Caco-2 (cell line): Measurements from ENCODE around the gene RUFY1. TPM values are rescaled to one million over a fixed set of nuclear protein-coding genes. Genes with fewer than 3 reads are reported as not detected.

Experiments used
- BruUV-seq: library from RNA; stranded (reverse); fragments of 400-500 nt; replicated peaks from 2 replicates; lab custom pipeline; 2021; lab: Mats Ljungman, UMichigan
- CTCF ChIA-PET: fragments of 300-600 bp; sonication (Branson Sonifier 250); formaldehyde crosslinking; loops from one replicate; lab custom pipeline; 2022; ENCODE audit warnings: antibody characterized with exemption; lab: Charles Lee
- POLR2A ChIA-PET: fragments of 300-600 bp; sonication (Branson Sonifier 250); formaldehyde crosslinking; loops from one replicate; lab custom pipeline; 2022; ENCODE audit warnings: antibody characterized with exemption; lab: Charles Lee
- DNase-seq, 2 experiments: peaks; one replicate each; pipeline versions ENCODE4 v3.0.0 to v3.0.0-alpha.2; 2020 to 2022
- H3K27me3 ChIP-seq: replicated peaks from 2 replicates; pipeline ENCODE4 v1.6.0; 2011; ENCODE audit warnings: low read length; ENCODE audit not compliant: control insufficient read depth, insufficient read depth
- H3K36me3 ChIP-seq: 2 replicates; pipeline ENCODE4 v1.5.1; 2011; ENCODE audit warnings: low read length; ENCODE audit not compliant: control insufficient read depth, insufficient read depth
- H3K4me1 ChIP-seq: fragments of 250-450 bp; sonication (Bioruptor Pico); 2 replicates; pipeline ENCODE4 v1.5.1; 2020; ENCODE audit warnings: mild to moderate bottlenecking
- H3K4me3 ChIP-seq: 2 replicates; pipeline ENCODE4 v1.5.1; 2011; ENCODE audit warnings: low read depth, mild to moderate bottlenecking, control low read depth, low read length
- H3K9me3 ChIP-seq: fragments of 250-450 bp; sonication (Bioruptor Pico); 2 replicates; pipeline ENCODE4 v1.5.1; 2020; ENCODE audit warnings: mild to moderate bottlenecking, moderate library complexity
- H3K27ac Mint-ChIP-seq: one replicate; pipeline ENCODE4 v1.8.0; 2022; ENCODE audit warnings: mixed read lengths; ENCODE audit not compliant: unreplicated experiment
- H3K27me3 Mint-ChIP-seq: one replicate; pipeline ENCODE4 v1.8.0; 2022; ENCODE audit warnings: mixed read lengths; ENCODE audit not compliant: insufficient read depth, unreplicated experiment
- H3K36me3 Mint-ChIP-seq: one replicate; pipeline ENCODE4 v1.8.0; 2022; ENCODE audit warnings: mild to moderate bottlenecking, mixed read lengths; ENCODE audit not compliant: insufficient read depth, unreplicated experiment
- H3K4me1 Mint-ChIP-seq: one replicate; pipeline ENCODE4 v1.8.0; 2022; ENCODE audit warnings: low read depth, mixed read lengths; ENCODE audit not compliant: unreplicated experiment
- H3K4me3 Mint-ChIP-seq: one replicate; pipeline ENCODE4 v1.8.0; 2022; ENCODE audit warnings: mild to moderate bottlenecking, moderate library complexity, mixed read lengths; ENCODE audit not compliant: unreplicated experiment
- H3K9me3 Mint-ChIP-seq: one replicate; pipeline ENCODE4 v1.8.0; 2022; ENCODE audit warnings: mixed read lengths; ENCODE audit not compliant: unreplicated experiment
- intact Hi-C: fragments of 100-400 bp; cut with micrococcal nuclease; formaldehyde crosslinking; loops from one replicate; pipeline ENCODE4 v1.10.0; 2022; ENCODE audit not compliant: unreplicated experiment
- total RNA-seq: library from RNA; stranded (reverse); gene quantifications from 2 replicates; pipeline ENCODE4 v1.2.3, GENCODE V29; 2022
- TF ChIP-seq, protein P1 (sequence below), 2 experiments: fragments of 200-600 bp in 1 of 2; IDR thresholded peaks; 1 replicate in 1 of 2; 2 replicates in 1 of 2; pipeline versions ENCODE4 v1.5.1 to v1.8.0; 2011 to 2022; ENCODE audit warnings: antibody characterized with exemption in 1 of 2, control low read depth in 1 of 2, inconsistent platforms in 1 of 2, low read depth in 1 of 2, low read length in 1 of 2, mild to moderate bottlenecking in 1 of 2, moderate library complexity in 1 of 2; ENCODE audit not compliant: insufficient read depth in 1 of 2, severe bottlenecking in 1 of 2, unreplicated experiment in 1 of 2

The RUFY1 gene
- total RNA-seq, 1 experiment from 2014 or later: 36.3 TPM

DNA sequence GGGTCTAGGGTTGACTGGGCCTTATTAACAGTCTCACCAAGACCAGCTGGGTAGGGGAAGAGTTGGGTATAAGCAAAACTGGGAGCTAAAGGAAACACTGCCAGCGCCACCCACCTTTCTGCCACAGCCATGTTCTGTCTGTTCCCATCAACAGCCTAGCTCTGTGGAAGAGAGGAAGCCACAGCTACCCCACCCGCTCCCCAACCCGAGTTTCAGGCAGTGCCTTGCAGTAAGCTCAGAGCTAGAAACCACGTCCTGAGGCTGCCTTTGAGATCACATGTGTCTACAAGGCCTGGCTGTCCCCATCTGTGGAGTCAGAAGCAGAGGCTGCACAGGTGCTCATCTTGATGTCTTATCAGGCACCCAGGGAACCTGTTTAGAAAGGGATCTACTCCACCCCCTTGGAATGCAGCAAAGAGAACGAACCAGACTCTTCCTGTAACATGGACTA, 57.8 kb downstream of the RUFY1 start:
- H3K9me3 ChIP-seq: no peaks in the 10 kb centered on the region
- H3K27ac Mint-ChIP-seq: peak overlapping the region; percentile 66

DNA sequence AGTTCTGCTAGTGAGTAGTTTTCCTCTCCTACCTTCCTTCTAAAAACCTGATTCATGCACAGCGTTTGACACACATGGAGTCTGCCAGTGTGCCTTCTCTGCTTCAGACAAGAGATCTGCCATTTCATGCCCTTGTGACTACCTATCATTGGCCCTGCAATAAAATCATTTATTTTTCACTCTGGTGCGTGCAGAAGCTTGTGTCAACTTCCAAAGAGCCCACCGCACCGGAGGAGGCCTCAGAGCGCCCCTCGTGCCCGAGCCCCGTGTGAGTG, 59.4 kb downstream of the RUFY1 start:
- ChIA-PET CTCF (no interaction called here), POLR2A (interaction anchor here (2.2 kb wide), 1 partner anchor 14 kb away, joined by 20 read pairs; the partner anchor contains the start of gene HNRNPH1)
- H3K27me3 ChIP-seq: no peaks in the 10 kb centered on the region
- Mint-ChIP-seq H3K9me3 (no peaks in the 10 kb centered on the region), H3K27ac (peak overlapping the region; percentile 30), H3K27me3 (no peaks in the 10 kb centered on the region), H3K36me3 (peaks cover 100% of the 10 kb centered on the region), H3K4me3 (no peak overlapping the region), H3K4me1 (peaks cover 39% of the 10 kb centered on the region)
- peaks cover 9% of the 10 kb centered on the region for H3K36me3 ChIP-seq
- BruUV-seq: no TSS peak
- H3K4me1 ChIP-seq: peaks cover 10% of the 10 kb centered on the region
- TF ChIP-seq, protein P1, sequence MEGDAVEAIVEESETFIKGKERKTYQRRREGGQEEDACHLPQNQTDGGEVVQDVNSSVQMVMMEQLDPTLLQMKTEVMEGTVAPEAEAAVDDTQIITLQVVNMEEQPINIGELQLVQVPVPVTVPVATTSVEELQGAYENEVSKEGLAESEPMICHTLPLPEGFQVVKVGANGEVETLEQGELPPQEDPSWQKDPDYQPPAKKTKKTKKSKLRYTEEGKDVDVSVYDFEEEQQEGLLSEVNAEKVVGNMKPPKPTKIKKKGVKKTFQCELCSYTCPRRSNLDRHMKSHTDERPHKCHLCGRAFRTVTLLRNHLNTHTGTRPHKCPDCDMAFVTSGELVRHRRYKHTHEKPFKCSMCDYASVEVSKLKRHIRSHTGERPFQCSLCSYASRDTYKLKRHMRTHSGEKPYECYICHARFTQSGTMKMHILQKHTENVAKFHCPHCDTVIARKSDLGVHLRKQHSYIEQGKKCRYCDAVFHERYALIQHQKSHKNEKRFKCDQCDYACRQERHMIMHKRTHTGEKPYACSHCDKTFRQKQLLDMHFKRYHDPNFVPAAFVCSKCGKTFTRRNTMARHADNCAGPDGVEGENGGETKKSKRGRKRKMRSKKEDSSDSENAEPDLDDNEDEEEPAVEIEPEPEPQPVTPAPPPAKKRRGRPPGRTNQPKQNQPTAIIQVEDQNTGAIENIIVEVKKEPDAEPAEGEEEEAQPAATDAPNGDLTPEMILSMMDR (IDR thresholded peaks at IDR 0.05; ENCODE audit: insufficient read depth in 1 of 2, low read depth in 1 of 2, low read length in 1 of 2, severe bottlenecking in 1 of 2, unreplicated experiment in 1 of 2): no peak
- H3K9me3 ChIP-seq: no peaks in the 10 kb centered on the region
- no peak overlapping the region for H3K4me3 ChIP-seq
- intact Hi-C loops: no loop called here
- DNase-seq: peak in 1 of 2 experiments; percentile 7

More for the DNA sequence above, 57.8 kb downstream of the RUFY1 start:
- CTCF ChIA-PET: interaction anchor here (0.6 to 0.8 kb wide), 3 partner anchors 15 to 720 kb away, joined by 3 to 4 read pairs (median 3); partner anchors contain the start of gene HNRNPH1
- no peak overlapping the region for H3K4me3 ChIP-seq
- intact Hi-C loops: no loop called here
- DNase-seq: peak; percentile 66 to 77
- H3K36me3 ChIP-seq: peaks cover 6% of the 10 kb centered on the region
- H3K4me1 ChIP-seq: peaks cover 10% of the 10 kb centered on the region
- Mint-ChIP-seq H3K36me3 (peaks cover 100% of the 10 kb centered on the region), H3K27me3 (no peaks in the 10 kb centered on the region), H3K9me3 (no peaks in the 10 kb centered on the region), H3K4me1 (peaks cover 31% of the 10 kb centered on the region), H3K4me3 (no peak overlapping the region)
- BruUV-seq: no TSS peak
- POLR2A ChIA-PET: interaction anchor here (1.3 to 2.2 kb wide), 2 partner anchors 16 to 49 kb away, joined by 6 to 20 read pairs; partner anchors contain the start of gene HNRNPH1
- H3K27me3 ChIP-seq: no peaks in the 10 kb centered on the region
- TF ChIP-seq, protein P1 (IDR thresholded peaks at IDR 0.05; ENCODE audit: insufficient read depth in 1 of 2, low read depth in 1 of 2, low read length in 1 of 2, severe bottlenecking in 1 of 2, unreplicated experiment in 1 of 2): no peak

DNA sequence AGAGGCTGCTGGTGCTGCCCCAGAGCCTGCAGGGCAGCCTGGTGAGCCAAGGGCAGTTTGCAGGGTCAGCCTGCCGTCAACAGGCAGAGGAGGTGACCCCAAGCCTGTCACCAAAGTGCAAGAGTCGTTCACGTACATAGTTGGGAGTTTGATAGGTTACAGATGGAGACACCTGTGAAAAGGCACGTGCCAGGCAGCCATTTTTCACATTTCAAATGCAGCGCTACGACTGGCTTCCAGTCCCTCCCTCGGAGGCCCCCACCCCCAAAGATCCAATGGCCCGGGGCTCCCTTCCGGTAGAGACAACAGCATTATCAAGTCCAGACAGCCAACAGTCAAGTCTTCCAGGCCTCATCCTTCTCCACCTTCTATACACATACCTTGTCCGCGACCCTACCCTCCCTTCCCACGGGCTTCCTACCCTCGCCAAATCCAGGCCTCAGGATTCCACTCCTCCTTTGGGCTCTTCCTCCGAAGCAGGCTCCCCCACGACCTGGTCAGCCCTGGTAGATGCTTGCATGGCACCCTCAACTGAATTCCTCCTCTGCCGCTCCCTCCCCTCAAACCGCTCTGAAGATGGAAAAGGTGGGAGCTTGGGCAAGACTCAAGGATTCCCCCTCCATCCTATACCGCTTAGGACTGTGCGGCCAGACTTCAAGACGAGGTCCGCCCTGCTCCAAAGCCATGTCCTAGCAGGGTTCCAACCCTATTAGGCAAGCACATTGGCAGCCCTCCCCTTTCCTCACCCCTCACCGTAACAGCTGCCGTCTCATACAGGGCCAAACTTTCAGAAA, 60.0 kb downstream of the RUFY1 start:
- H3K36me3 Mint-ChIP-seq: peaks cover 100% of the 10 kb centered on the region
- peaks cover 42% of the 10 kb centered on the region for H3K4me1 Mint-ChIP-seq
- no TSS peak for BruUV-seq
- Histone ChIP-seq H3K36me3 (peaks cover 12% of the 10 kb centered on the region), H3K9me3 (no peaks in the 10 kb centered on the region), H3K4me3 (no peak overlapping the region), H3K27me3 (no peaks in the 10 kb centered on the region), H3K4me1 (peaks cover 10% of the 10 kb centered on the region)
- intact Hi-C loops: no loop called here
- no peaks in the 10 kb centered on the region for H3K27me3 Mint-ChIP-seq
- POLR2A ChIA-PET: interaction anchor here (5.6 kb wide), 1 partner anchor 13 kb away, joined by 42 read pairs; the partner anchor contains the start of gene HNRNPH1
- peak overlapping the region; percentile 30 for H3K27ac Mint-ChIP-seq
- H3K9me3 Mint-ChIP-seq: no peaks in the 10 kb centered on the region
- TF ChIP-seq, protein P1 (IDR thresholded peaks at IDR 0.05; ENCODE audit: insufficient read depth in 1 of 2, low read depth in 1 of 2, low read length in 1 of 2, severe bottlenecking in 1 of 2, unreplicated experiment in 1 of 2): no peak
- DNase-seq: peak in 1 of 2 experiments; percentile 36
- H3K4me3 Mint-ChIP-seq: no peak overlapping the region
- CTCF ChIA-PET: no interaction called here
